Measurements from ENCODE around the gene ROR2. TPM values are rescaled to one million over a fixed set of nuclear protein-coding genes. Genes with fewer than 3 reads are reported as not detected.

The ROR2 gene
- total and polyA plus RNA-seq, 4 experiments from 2014 or later, result 0.17 to 0.31 (median 0.29) TPM; not detected in 1

DNA sequence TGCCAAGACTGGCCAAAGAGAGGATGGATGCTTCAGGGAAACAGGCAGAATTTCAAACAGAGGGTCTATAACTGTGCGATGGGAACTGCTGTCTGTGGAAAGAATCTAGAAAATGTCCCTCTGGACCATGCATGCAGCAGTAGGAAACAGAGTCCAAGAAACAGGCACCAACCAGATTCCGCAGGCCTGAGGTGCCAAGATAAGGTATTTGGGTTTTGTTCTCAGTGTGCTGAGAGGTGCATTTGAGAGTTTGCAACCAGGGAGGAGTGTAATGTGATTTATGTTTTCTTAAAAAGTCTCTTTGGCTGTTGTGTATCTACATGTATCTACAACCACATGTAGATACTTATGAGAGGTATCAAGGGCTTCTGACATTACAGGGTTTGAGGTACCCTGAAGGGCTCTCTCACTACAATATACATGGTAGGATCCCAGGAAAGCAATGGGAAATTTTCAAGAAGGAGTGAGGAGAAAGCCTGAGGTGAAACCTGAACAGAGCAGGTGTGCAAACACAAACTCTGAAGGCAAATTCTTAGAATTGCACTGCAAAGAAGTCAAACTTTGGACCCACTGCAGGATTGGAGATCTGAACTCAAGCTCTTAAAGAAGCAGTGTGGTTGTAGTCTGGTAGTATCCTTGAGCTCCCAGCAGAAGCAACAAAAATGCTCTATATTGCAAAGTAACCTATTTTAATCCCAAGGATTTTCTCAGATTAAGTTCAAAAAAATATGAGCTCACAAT, 343.6 kb downstream of the ROR2 start:
- H3K36me3 ChIP-seq (ENCODE audit: insufficient read depth, low read length), result no peaks in the 10 kb centered on the region
- Mint-ChIP-seq H3K27me3 (peaks cover 16 to 17% of the 10 kb centered on the region in 2 donors), H3K9me3 (peaks cover 0 to 4% (median 0%) of the 10 kb centered on the region in 8 donors), H3K4me1 (no peaks in the 10 kb centered on the region), H3K36me3 (no peaks in the 10 kb centered on the region), H3K27ac (no peak overlapping the region), H3K4me3 (no peak overlapping the region)
- H3K4me1 ChIP-seq (ENCODE audit: insufficient read depth, low read length), result no peaks in the 10 kb centered on the region
- POLR2A ChIA-PET (ENCODE audit: partially characterized antibody), result no interaction called here
- H3K27me3 ChIP-seq (ENCODE audit: insufficient read depth, low read length), result no peaks in the 10 kb centered on the region
- H3K27ac ChIP-seq (ENCODE audit: low read depth, low read length), result no peak overlapping the region
- H3K4me3 ChIP-seq (ENCODE audit: low read length in 2 of 2), result no peak overlapping the region
- no peaks in the 10 kb centered on the region for H3K9me3 ChIP-seq (ENCODE audit: control insufficient read depth in 1 of 2, low read length in 2 of 2)
- CTCF ChIA-PET (ENCODE audit: partially characterized antibody), result no interaction called here
- no peak for DNase-seq
- intact Hi-C loops (cut with micrococcal nuclease), result no loop called here

- CTCF ChIA-PET (ENCODE audit: partially characterized antibody), result no interaction called here
- Mint-ChIP-seq H3K27ac (no peak overlapping the region), H3K36me3 (no peaks in the 10 kb centered on the region), H3K9me3 (peaks cover 0 to 4% (median 0%) of the 10 kb centered on the region in 8 donors), H3K27me3 (peaks cover 17 to 22% of the 10 kb centered on the region in 2 donors), H3K4me1 (no peaks in the 10 kb centered on the region), H3K4me3 (no peak overlapping the region)
- Histone ChIP-seq H3K27me3 (ENCODE audit: insufficient read depth, low read length) (no peaks in the 10 kb centered on the region), H3K9me3 (ENCODE audit: control insufficient read depth in 1 of 2, low read length in 2 of 2) (no peaks in the 10 kb centered on the region), H3K4me1 (ENCODE audit: insufficient read depth, low read length) (no peaks in the 10 kb centered on the region), H3K27ac (ENCODE audit: low read depth, low read length) (no peak overlapping the region), H3K4me3 (ENCODE audit: low read length in 2 of 2) (no peak overlapping the region), H3K36me3 (ENCODE audit: insufficient read depth, low read length) (no peaks in the 10 kb centered on the region)
- POLR2A ChIA-PET (ENCODE audit: partially characterized antibody), result no interaction called here
- DNase-seq, result no peak
- intact Hi-C loops (cut with micrococcal nuclease), result no loop called here
Observed at GRCh38 chr9:91604451-91605179, 345.4 kb downstream of the ROR2 start.

- no peak overlapping the region for H3K4me3 ChIP-seq (ENCODE audit: low read length in 2 of 2)
- no peaks in the 10 kb centered on the region for H3K4me1 ChIP-seq (ENCODE audit: insufficient read depth, low read length)
- Mint-ChIP-seq H3K27ac (no peak overlapping the region), H3K9me3 (peaks cover 0 to 4% (median 0%) of the 10 kb centered on the region in 8 donors), H3K4me3 (no peak overlapping the region), H3K4me1 (no peaks in the 10 kb centered on the region), H3K27me3 (peaks cover 17 to 22% of the 10 kb centered on the region in 2 donors), H3K36me3 (no peaks in the 10 kb centered on the region)
- ChIA-PET POLR2A (ENCODE audit: partially characterized antibody) (no interaction called here), CTCF (ENCODE audit: partially characterized antibody) (no interaction called here)
- no peaks in the 10 kb centered on the region for H3K27me3 ChIP-seq (ENCODE audit: insufficient read depth, low read length)
- H3K27ac ChIP-seq (ENCODE audit: low read depth, low read length), result no peak overlapping the region
- H3K36me3 ChIP-seq (ENCODE audit: insufficient read depth, low read length), result no peaks in the 10 kb centered on the region
- intact Hi-C loops (cut with micrococcal nuclease), result no loop called here
- DNase-seq, result no peak
- no peaks in the 10 kb centered on the region for H3K9me3 ChIP-seq (ENCODE audit: control insufficient read depth in 1 of 2, low read length in 2 of 2)
Observed at GRCh38 chr9:91603932-91604331, 346.1 kb downstream of the ROR2 start.

DNA sequence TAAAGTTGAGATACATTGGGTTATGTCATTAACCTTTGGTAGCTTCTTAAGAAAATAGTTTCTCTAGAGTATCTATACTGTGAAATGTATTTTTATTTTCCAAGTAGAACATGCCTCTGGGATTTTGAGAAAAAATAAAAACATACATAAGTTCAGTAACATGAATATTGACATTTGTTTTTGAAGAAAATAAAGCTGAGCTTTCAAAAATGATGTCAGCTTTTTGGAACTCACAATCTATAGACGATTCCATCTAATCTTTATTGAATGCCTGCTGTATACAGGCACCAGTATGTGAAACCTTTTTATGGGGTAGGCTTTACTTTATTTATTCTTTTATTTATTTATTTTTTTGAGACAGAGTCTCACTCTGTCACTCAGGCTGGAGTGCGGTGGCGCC, 350.5 kb downstream of the ROR2 start:
- intact Hi-C loops (cut with micrococcal nuclease), result no loop called here
- no peaks in the 10 kb centered on the region for H3K9me3 ChIP-seq (ENCODE audit: control insufficient read depth in 1 of 2, low read length in 2 of 2)
- Mint-ChIP-seq H3K4me1 (no peaks in the 10 kb centered on the region), H3K4me3 (no peak overlapping the region), H3K9me3 (peaks cover 0 to 4% (median 0%) of the 10 kb centered on the region in 8 donors), H3K27ac (no peak overlapping the region), H3K36me3 (no peaks in the 10 kb centered on the region), H3K27me3 (peaks cover 10 to 11% of the 10 kb centered on the region in 2 donors)
- no peak overlapping the region for H3K27ac ChIP-seq (ENCODE audit: low read depth, low read length)
- no peak overlapping the region for H3K4me3 ChIP-seq (ENCODE audit: low read length in 2 of 2)
- H3K36me3 ChIP-seq (ENCODE audit: insufficient read depth, low read length), result no peaks in the 10 kb centered on the region
- H3K27me3 ChIP-seq (ENCODE audit: insufficient read depth, low read length), result no peaks in the 10 kb centered on the region
- H3K4me1 ChIP-seq (ENCODE audit: insufficient read depth, low read length), result no peaks in the 10 kb centered on the region
- no peak for DNase-seq
- ChIA-PET POLR2A (ENCODE audit: partially characterized antibody) (no interaction called here), CTCF (ENCODE audit: partially characterized antibody) (no interaction called here)

- Mint-ChIP-seq H3K9me3 (no peaks in the 10 kb centered on the region), H3K27me3 (peaks cover 6 to 12% of the 10 kb centered on the region in 2 donors), H3K4me1 (no peaks in the 10 kb centered on the region), H3K27ac (no peak overlapping the region), H3K36me3 (no peaks in the 10 kb centered on the region), H3K4me3 (no peak overlapping the region)
- intact Hi-C loops (cut with micrococcal nuclease), result no loop called here
- DNase-seq, result no peak
- Histone ChIP-seq H3K36me3 (ENCODE audit: insufficient read depth, low read length) (no peaks in the 10 kb centered on the region), H3K4me3 (ENCODE audit: low read length in 2 of 2) (no peak overlapping the region), H3K27me3 (ENCODE audit: insufficient read depth, low read length) (no peaks in the 10 kb centered on the region), H3K27ac (ENCODE audit: low read depth, low read length) (no peak overlapping the region), H3K4me1 (ENCODE audit: insufficient read depth, low read length) (no peaks in the 10 kb centered on the region), H3K9me3 (ENCODE audit: control insufficient read depth in 1 of 2, low read length in 2 of 2) (no peaks in the 10 kb centered on the region)
- POLR2A ChIA-PET (ENCODE audit: partially characterized antibody), result no interaction called here
- CTCF ChIA-PET (ENCODE audit: partially characterized antibody), result no interaction called here
Observed at GRCh38 chr9:91591627-91592026, 358.4 kb downstream of the ROR2 start.

GRCh38 chr9:91589101-91589553, 360.9 kb downstream of the ROR2 start:
- Mint-ChIP-seq H3K36me3 (no peaks in the 10 kb centered on the region), H3K4me3 (no peak overlapping the region), H3K27me3 (peaks cover 11 to 13% of the 10 kb centered on the region in 2 donors), H3K27ac (no peak overlapping the region), H3K9me3 (no peaks in the 10 kb centered on the region), H3K4me1 (no peaks in the 10 kb centered on the region)
- no peaks in the 10 kb centered on the region for H3K4me1 ChIP-seq (ENCODE audit: insufficient read depth, low read length)
- no peak for DNase-seq
- H3K27ac ChIP-seq (ENCODE audit: low read depth, low read length), result no peak overlapping the region
- ChIA-PET CTCF (ENCODE audit: partially characterized antibody) (no interaction called here), POLR2A (ENCODE audit: partially characterized antibody) (no interaction called here)
- H3K4me3 ChIP-seq (ENCODE audit: low read length in 2 of 2), result no peak overlapping the region
- no peaks in the 10 kb centered on the region for H3K9me3 ChIP-seq (ENCODE audit: control insufficient read depth in 1 of 2, low read length in 2 of 2)
- H3K27me3 ChIP-seq (ENCODE audit: insufficient read depth, low read length), result no peaks in the 10 kb centered on the region
- H3K36me3 ChIP-seq (ENCODE audit: insufficient read depth, low read length), result no peaks in the 10 kb centered on the region
- intact Hi-C loops (cut with micrococcal nuclease), result no loop called here

- no peaks in the 10 kb centered on the region for H3K36me3 ChIP-seq (ENCODE audit: insufficient read depth, low read length)
- intact Hi-C loops (cut with micrococcal nuclease), result no loop called here
- no peaks in the 10 kb centered on the region for H3K27me3 ChIP-seq (ENCODE audit: insufficient read depth, low read length)
- peaks cover 6 to 13% of the 10 kb centered on the region in 2 donors for H3K27me3 Mint-ChIP-seq
- H3K4me1 ChIP-seq (ENCODE audit: insufficient read depth, low read length), result no peaks in the 10 kb centered on the region
- H3K36me3 Mint-ChIP-seq, result no peaks in the 10 kb centered on the region
- no peak overlapping the region for H3K27ac ChIP-seq (ENCODE audit: low read depth, low read length)
- POLR2A ChIA-PET (ENCODE audit: partially characterized antibody), result no interaction called here
- no peak for DNase-seq
- CTCF ChIA-PET (ENCODE audit: partially characterized antibody), result no interaction called here
- peaks cover 0 to 2% (median 0%) of the 10 kb centered on the region in 8 donors for H3K9me3 Mint-ChIP-seq
- no peak overlapping the region for H3K4me3 ChIP-seq (ENCODE audit: low read length in 2 of 2)
- no peaks in the 10 kb centered on the region for H3K4me1 Mint-ChIP-seq
- no peak overlapping the region for H3K27ac Mint-ChIP-seq
- no peaks in the 10 kb centered on the region for H3K9me3 ChIP-seq (ENCODE audit: control insufficient read depth in 1 of 2, low read length in 2 of 2)
- no peak overlapping the region for H3K4me3 Mint-ChIP-seq
Observed at GRCh38 chr9:91586282-91586681, 363.7 kb downstream of the ROR2 start.
